Type B pancreatic cell (in vitro differentiated cells): ENCODE data around the gene C8G. TPM values are rescaled to one million over a fixed set of nuclear protein-coding genes. Genes with fewer than 3 reads are reported as not detected.

Experiments
- DNase-seq: peaks from one replicate; pipeline ENCODE4 v3.0.0; 2021; ENCODE audit warnings: mixed read lengths; ENCODE audit not compliant: unreplicated experiment; ENCODE audit errors: extremely low spot score
- H3K27ac Mint-ChIP-seq: 2 replicates; pipeline ENCODE4 v1.8.0; 2021; ENCODE audit warnings: mild to moderate bottlenecking, mixed read lengths
- H3K27me3 Mint-ChIP-seq: 2 replicates; pipeline ENCODE4 v1.8.0; 2021; ENCODE audit warnings: mixed read lengths
- H3K36me3 Mint-ChIP-seq: 2 replicates; pipeline ENCODE4 v1.8.0; 2021; ENCODE audit warnings: mixed read lengths
- H3K4me1 Mint-ChIP-seq: one replicate; pipeline ENCODE4 v1.8.0; 2021; ENCODE audit warnings: mixed read lengths; ENCODE audit not compliant: unreplicated experiment
- H3K4me3 Mint-ChIP-seq: 2 replicates; pipeline ENCODE4 v1.8.0; 2021; ENCODE audit warnings: mild to moderate bottlenecking, mixed read lengths
- H3K9me3 Mint-ChIP-seq: 2 replicates; pipeline ENCODE4 v1.8.0; 2021; ENCODE audit warnings: mixed read lengths
- CTCF ChIP-seq: fragments of 200-600 bp; sonication (generic); conservative IDR thresholded peaks from 2 replicates; pipeline ENCODE4 v1.5.0; 2021; ENCODE audit warnings: antibody characterized with exemption, mild to moderate bottlenecking
- total RNA-seq: library from RNA; stranded (reverse); gene quantifications from 2 replicates; pipeline ENCODE4 v1.2.1, GENCODE V29; 2021; ENCODE audit warnings: low replicate concordance

Gene C8G
- total RNA-seq, 1 donor from 2014 or later, result 2.8 TPM

GRCh38 chr9:136958473-136958872 lies 13.4 kb downstream of the C8G start:
- Mint-ChIP-seq H3K9me3 (no peaks in the 10 kb centered on the region), H3K4me1 (no peaks in the 10 kb centered on the region), H3K36me3 (no peaks in the 10 kb centered on the region), H3K27me3 (no peaks in the 10 kb centered on the region), H3K4me3 (no peak overlapping the region), H3K27ac (no peak overlapping the region)
- TF ChIP-seq CTCF, result no peak
- no peak for DNase-seq

- H3K27me3 Mint-ChIP-seq, result no peaks in the 10 kb centered on the region
- TF ChIP-seq CTCF, result no peak
- H3K27ac Mint-ChIP-seq, result no peak overlapping the region
- no peaks in the 10 kb centered on the region for H3K4me1 Mint-ChIP-seq
- DNase-seq, result no peak
- H3K36me3 Mint-ChIP-seq, result no peaks in the 10 kb centered on the region
- H3K9me3 Mint-ChIP-seq, result no peaks in the 10 kb centered on the region
- no peak overlapping the region for H3K4me3 Mint-ChIP-seq
Measured at GRCh38 chr9:136958898-136959850, 14.1 kb downstream of the C8G start.

GRCh38 chr9:136960212-136960937 lies 15.3 kb downstream of the C8G start:
- no peak for DNase-seq
- TF ChIP-seq CTCF, result no peak
- Mint-ChIP-seq H3K9me3 (no peaks in the 10 kb centered on the region), H3K27ac (no peak overlapping the region), H3K36me3 (no peaks in the 10 kb centered on the region), H3K4me3 (no peak overlapping the region), H3K27me3 (no peaks in the 10 kb centered on the region), H3K4me1 (peaks cover 5% of the 10 kb centered on the region)

- Mint-ChIP-seq H3K9me3 (no peaks in the 10 kb centered on the region), H3K27ac (no peak overlapping the region), H3K4me1 (peaks cover 8% of the 10 kb centered on the region), H3K4me3 (no peak overlapping the region), H3K36me3 (no peaks in the 10 kb centered on the region), H3K27me3 (no peaks in the 10 kb centered on the region)
- no peak for TF ChIP-seq CTCF
- DNase-seq, result no peak
Measured at GRCh38 chr9:136960938-136961275, 15.9 kb downstream of the C8G start.

GRCh38 chr9:136961279-136962065 lies 16.4 kb downstream of the C8G start:
- Mint-ChIP-seq H3K27ac (no peak overlapping the region), H3K36me3 (no peaks in the 10 kb centered on the region), H3K4me1 (peaks cover 9% of the 10 kb centered on the region), H3K9me3 (no peaks in the 10 kb centered on the region), H3K27me3 (no peaks in the 10 kb centered on the region), H3K4me3 (no peak overlapping the region)
- TF ChIP-seq CTCF, result no peak
- DNase-seq, result no peak
